Keratinocyte (primary cell): ENCODE measurements around the gene NF2.

Source experiments
- CTCF ChIP-seq, 3 experiments: IDR thresholded peaks in 1 of 3; conservative IDR thresholded peaks in 1 of 3; optimal IDR thresholded peaks in 1 of 3; 2 replicates in 2 of 3; 3 replicates in 1 of 3; pipeline versions ENCODE3 to v1.5.1; 2011; ENCODE audit warnings: low read length in 3 of 3, mild to moderate bottlenecking in 3 of 3, moderate library complexity in 2 of 3, control low read depth in 1 of 3, inconsistent platforms in 1 of 3; ENCODE audit not compliant: insufficient read depth in 2 of 3; ENCODE audit errors: extremely low read depth in 1 of 3
- EZH2 ChIP-seq: IDR thresholded peaks from one replicate; pipeline ENCODE4 v1.6.1; 2012; ENCODE audit warnings: inconsistent platforms, mild to moderate bottlenecking, low read length, moderate library complexity

- TF ChIP-seq CTCF (optimal IDR thresholded peaks at IDR 0.05 in 1 of 3, IDR thresholded peaks at IDR 0.05 in 1 of 3, conservative IDR thresholded peaks at IDR 0.05 in 1 of 3; ENCODE audit: extremely low read depth in 1 of 3, insufficient read depth in 2 of 3, low read length in 3 of 3) (no peak), EZH2 (no peak)
Observed at GRCh38 chr22:29674121-29674520, 70.7 kb downstream of the NF2 start.
